Ramos (cell line): Measurements from ENCODE around the gene AFP.

Source experiments
- in situ Hi-C: fragments of 300-500 bp; cut with MboI; formaldehyde crosslinking; loops from one replicate; pipeline ENCODE4 v1.14.3; 2022; ENCODE audit warnings: low sequenced_read_pairs; ENCODE audit not compliant: unreplicated experiment

Gene AFP

DNA sequence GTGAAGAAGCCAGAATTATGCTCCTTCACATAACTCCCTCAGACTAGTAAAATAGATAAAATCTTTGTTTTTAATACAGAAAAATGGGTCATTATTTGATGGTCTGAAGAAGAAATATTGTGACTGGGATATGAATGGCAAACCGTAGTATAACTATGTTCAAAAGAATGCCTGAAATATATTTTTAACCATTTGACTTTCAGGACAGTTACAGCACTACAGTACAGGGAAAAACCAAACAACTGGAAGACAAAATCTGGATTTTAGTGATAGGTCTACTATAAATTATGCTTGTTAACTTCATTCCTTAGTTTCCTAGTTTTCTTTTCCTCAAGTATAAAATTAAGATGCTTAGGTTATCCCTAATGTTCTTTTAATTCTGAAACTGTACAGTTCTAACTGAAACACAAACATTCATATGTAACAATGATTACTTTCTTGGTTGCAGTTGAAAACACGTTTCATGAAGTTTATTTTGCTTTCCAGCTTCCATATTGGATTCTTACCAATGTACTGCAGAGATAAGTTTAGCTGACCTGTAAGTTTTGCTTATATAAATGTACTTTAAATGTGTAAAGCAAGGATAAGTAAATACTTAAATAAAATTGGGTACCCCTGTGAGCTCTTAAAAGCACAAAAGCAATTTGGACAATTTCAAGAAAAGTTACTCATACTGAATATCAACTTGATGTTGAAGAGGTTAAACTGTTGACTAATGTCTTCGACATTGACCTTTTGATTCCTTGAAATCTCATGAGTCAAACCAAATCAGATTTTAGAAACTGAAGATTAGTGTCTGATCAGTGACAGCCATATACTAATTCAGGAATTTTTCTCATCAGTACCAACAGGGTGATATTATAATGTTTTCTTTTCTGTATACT is 895 bp downstream of the AFP start:
- in situ Hi-C loops, result no loop called here

GRCh38 chr4:73437558-73437956 is 1.5 kb downstream of the AFP start:
- in situ Hi-C loops, result no loop called here

DNA sequence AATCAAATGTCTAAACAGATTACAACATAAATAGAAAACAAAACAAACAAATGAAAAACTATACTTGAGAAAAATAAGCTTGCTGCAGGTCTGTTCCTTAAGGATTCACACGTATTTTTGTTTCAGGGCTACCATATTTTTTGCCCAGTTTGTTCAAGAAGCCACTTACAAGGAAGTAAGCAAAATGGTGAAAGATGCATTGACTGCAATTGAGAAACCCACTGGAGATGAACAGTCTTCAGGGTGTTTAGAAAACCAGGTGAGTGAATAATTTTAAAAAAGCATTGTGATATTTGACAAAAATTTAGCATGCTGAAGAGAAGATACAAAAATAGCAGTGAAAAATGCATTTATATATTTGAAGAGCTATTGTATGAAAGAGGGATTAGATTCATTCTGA is 2.0 kb downstream of the AFP start:
- in situ Hi-C loops, result no loop called here

DNA sequence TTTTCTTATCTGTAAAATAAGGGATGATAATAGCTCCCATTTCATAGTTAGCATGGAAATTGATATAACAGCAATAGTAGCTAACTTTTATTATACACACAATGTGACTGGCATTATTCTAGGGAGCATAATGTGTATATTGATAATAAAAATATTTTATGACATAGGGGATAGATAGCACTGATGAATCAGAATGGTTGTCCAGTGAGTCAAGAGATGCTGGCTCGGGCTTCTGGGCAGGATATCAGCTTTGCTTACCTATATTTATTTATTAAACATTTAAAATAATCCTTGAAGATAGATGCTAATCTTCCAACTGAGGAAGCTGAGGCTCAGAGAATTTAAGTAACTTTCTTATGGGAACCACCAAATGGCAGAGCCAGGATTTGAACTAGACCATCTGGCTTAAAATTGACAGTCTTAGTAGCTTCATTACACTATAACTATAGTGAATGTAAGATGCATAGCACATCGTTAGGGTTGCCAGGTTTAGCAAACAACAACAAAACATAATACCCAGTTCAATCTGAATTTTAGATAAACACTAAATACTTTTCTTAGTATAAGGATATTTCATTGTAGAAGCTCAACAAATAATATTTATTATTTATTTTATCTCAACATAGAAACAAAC is 2.7 kb downstream of the AFP start:
- in situ Hi-C loops, result no loop called here

- in situ Hi-C loops, result no loop called here
Observed at GRCh38 chr4:73439445-73439844, 3.4 kb downstream of the AFP start.

DNA sequence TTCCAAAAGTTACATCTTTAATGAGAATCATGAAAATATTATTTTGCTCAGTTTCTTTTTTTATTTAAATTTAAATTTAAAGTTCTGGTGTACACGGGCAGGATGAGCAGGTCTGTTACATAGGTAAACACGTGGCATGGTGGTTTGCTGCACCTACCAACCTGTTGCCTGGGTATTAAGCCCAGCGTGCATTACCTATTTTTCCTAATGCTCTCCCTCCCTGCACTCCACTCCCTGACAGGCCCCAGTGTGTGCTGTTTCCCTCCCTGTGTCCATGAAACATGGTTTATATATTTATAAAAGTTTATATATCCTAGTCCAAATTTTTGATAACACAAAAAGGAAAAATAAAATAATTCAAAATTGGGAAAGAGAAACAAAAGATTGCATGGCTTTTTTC is 4.0 kb downstream of the AFP start:
- in situ Hi-C loops, result no loop called here

DNA sequence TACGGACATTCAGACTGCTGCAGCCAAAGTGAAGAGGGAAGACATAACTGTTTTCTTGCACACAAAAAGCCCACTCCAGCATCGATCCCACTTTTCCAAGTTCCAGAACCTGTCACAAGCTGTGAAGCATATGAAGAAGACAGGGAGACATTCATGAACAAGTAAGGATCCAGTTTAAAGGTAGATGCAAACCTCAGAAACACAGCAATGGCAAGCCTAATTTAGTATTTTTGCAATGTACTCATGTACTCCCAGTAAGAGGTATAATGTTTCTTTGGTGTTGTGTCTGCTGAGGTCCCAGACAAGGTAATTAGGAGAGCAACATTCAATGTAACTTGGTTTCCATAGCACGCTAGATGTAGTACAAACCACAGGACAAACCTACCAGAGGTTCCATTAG is 4.6 kb downstream of the AFP start:
- in situ Hi-C loops, result no loop called here

DNA sequence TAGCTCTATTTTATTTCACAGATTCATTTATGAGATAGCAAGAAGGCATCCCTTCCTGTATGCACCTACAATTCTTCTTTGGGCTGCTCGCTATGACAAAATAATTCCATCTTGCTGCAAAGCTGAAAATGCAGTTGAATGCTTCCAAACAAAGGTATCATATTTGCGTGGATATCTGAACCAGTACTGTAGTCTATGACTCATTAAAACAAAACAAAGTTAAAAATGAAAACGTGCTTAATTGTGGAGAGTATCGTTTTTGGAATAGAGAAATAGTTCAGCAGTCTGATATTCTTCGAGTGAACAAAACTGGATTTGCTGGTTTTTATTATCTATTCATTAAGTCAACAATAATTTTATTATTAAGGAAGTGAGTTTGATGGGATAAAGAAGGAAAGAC is 6.3 kb downstream of the AFP start:
- in situ Hi-C loops, result no loop called here

- in situ Hi-C loops, result no loop called here
Observed at GRCh38 chr4:73443224-73443623, 7.2 kb downstream of the AFP start.

DNA sequence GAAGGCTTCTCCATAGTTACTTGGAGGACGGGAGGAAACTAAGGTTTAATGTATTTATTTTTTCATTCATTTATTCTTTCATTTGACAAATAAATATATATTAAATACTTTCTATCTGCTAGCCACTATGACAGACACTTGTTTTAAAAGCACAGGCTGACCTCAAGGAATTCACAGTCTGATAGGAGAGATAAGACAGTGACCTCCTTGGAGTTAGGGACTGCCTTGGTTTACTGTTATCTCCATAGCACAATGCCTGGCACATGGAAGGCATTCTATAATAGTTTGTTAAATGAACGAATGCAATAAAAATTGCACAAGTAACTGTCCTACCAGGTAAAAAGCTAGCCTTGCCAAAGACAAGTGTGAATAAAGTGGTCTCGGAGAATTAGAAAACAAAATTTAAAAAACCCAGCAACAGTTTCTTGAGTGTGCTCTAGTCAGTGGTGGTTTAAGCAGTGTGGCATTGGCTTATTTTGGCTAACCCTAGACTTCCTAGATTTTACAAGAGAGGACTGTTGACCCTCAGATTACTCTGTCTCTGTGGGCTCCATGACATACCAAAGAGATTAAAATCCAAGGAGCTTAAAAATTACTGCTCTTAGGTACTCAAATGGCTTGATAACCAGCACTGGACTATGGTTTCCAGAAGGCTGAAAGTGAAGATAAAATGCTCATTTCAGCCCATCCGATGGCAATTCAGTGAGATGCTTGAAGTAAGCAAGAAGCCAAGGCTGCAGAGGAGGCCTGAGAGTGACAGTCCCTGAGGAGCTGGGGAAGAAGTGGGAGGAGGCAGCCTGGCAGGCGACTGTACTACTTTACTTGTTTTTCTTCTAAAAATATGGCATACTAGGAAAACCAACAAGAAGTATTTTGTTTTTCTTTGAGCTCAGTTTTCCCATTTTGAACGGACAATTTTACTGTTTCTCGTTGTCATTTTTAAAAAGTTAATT is 9.6 kb downstream of the AFP start:
- in situ Hi-C loops, result no loop called here

GRCh38 chr4:73446336-73446938 is 10.4 kb downstream of the AFP start:
- in situ Hi-C loops, result no loop called here

GRCh38 chr4:73447671-73448070 is 11.7 kb downstream of the AFP start:
- in situ Hi-C loops, result no loop called here

GRCh38 chr4:73448448-73449203 is 12.6 kb downstream of the AFP start:
- in situ Hi-C loops, result no loop called here

GRCh38 chr4:73450398-73451004 is 14.5 kb downstream of the AFP start:
- in situ Hi-C loops, result no loop called here

GRCh38 chr4:73451404-73451803 is 15.4 kb downstream of the AFP start:
- in situ Hi-C loops, result no loop called here

GRCh38 chr4:73451981-73452747 is 16.1 kb downstream of the AFP start:
- in situ Hi-C loops, result no loop called here

DNA sequence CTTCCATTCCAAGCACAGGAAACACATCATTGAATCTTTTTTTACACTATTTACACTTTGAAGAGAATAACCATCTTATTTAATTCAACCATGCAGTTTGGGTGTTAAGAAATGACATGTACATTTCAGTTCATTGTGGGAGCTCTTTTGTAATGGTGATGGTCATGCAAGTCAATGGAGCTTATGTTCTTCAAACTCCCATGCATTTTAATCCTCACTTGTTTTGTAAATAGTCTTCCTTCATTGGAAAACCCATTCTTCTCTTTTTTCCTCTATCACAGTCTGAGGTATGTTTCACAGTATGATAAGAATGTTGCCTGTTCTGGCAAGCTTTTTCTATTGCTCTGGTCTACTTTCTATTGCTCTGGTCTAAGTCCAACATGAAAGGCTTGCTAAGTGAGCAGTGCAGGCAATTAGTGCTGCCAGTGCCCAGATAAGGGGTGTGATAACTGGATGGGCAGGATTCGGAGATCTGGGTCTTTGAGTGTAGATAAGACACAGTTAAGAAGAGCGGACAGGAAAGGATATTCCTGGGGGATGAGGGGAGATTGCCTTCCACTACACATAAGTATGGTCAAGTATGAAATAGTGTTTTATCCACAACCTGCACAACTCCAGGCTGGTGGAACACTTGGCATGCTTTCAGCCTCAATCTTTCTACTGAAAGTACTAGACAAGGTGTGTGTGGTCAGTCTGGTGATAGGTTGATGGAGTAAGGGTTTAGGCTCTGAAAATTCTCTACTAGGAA is 17.1 kb downstream of the AFP start:
- in situ Hi-C loops, result no loop called here

DNA sequence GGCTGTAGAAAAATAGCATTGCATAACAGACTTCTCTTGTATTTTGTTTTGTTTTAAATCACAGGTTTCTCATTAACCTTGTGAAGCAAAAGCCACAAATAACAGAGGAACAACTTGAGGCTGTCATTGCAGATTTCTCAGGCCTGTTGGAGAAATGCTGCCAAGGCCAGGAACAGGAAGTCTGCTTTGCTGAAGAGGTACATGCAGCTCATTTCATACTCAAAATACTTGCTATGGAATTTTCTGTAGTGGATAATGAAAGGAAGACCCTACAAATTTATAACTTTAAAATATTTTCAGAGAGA is 17.6 kb downstream of the AFP start:
- in situ Hi-C loops, result no loop called here
